SU-DHL-6 (cell line): ENCODE results near the gene SUPT6H.
A peak's percentile ranks its signal among the peaks of the same experiment; 100 is the strongest.

Experiments
- H2AFZ ChIP-seq: fragments of 200-600 bp; sonication (generic); 2 replicates; pipeline ENCODE4 v1.6.1; 2014; ENCODE audit warnings: low read depth, mild to moderate bottlenecking, moderate library complexity, mixed read lengths, antibody characterized with exemption, low read length; ENCODE audit not compliant: severe bottlenecking
- H3F3A ChIP-seq: fragments of 200-600 bp; shearing (Covaris generic); 2 replicates; pipeline ENCODE4 v1.6.0; 2016; ENCODE audit warnings: antibody characterized with exemption, mild to moderate bottlenecking; ENCODE audit not compliant: insufficient read depth
- H3K27ac ChIP-seq: fragments of 200-600 bp; sonication (generic); 2 replicates; pipeline ENCODE4 v1.5.1; 2016; ENCODE audit warnings: low read depth, mild to moderate bottlenecking, low read length, moderate library complexity, mixed read lengths
- H3K27me3 ChIP-seq: fragments of 200-600 bp; sonication (generic), shearing (Covaris generic); 2 replicates; pipeline ENCODE4 v1.6.0; 2014; ENCODE audit warnings: mild to moderate bottlenecking, low read length
- H3K36me3 ChIP-seq: fragments of 200-600 bp; sonication (generic); 2 replicates; pipeline ENCODE4 v1.6.1; 2014; ENCODE audit warnings: mild to moderate bottlenecking, low read length, mixed read lengths
- H3K4me2 ChIP-seq: fragments of 300-600, 200-600 bp; shearing (Covaris generic), sonication (generic); 2 replicates; pipeline ENCODE4 v1.6.0; 2014; ENCODE audit warnings: low read length, low read depth, mild to moderate bottlenecking; ENCODE audit not compliant: poor library complexity, severe bottlenecking
- H3K4me3 ChIP-seq: fragments of 200-600 bp; sonication (generic); 2 replicates; pipeline ENCODE4 v1.5.1; 2014; ENCODE audit warnings: antibody characterized with exemption, low read length, mild to moderate bottlenecking, mixed read lengths; ENCODE audit not compliant: insufficient read depth, poor library complexity, severe bottlenecking
- H3K79me2 ChIP-seq: fragments of 200-600 bp; sonication (generic); 2 replicates; pipeline ENCODE4 v1.6.1; 2014; ENCODE audit warnings: mild to moderate bottlenecking, low read length, moderate library complexity; ENCODE audit not compliant: insufficient read depth
- H3K9ac ChIP-seq: fragments of 200-600 bp; sonication (generic); 2 replicates; pipeline ENCODE4 v1.7.0; 2014; ENCODE audit warnings: mild to moderate bottlenecking, low read length
- H3K9me2 ChIP-seq: fragments of 200-600 bp; sonication (generic); replicated peaks from 2 replicates; pipeline ENCODE4 v1.6.1; 2014; ENCODE audit warnings: low read length; ENCODE audit not compliant: insufficient read depth
- H3K9me3 ChIP-seq: fragments of 200-600 bp; sonication (generic); 2 replicates; pipeline ENCODE4 v1.6.1; 2014; ENCODE audit warnings: low read length, mixed read lengths; ENCODE audit not compliant: insufficient read depth
- H4K20me1 ChIP-seq: fragments of 200-600 bp; sonication (generic); 2 replicates; pipeline ENCODE4 v1.6.1; 2014; ENCODE audit warnings: low read depth, mild to moderate bottlenecking, antibody characterized with exemption, low read length, moderate library complexity, mixed read lengths
- EZH2phosphoT487 ChIP-seq: fragments of 200-600 bp; sonication (generic), shearing (Covaris generic); conservative IDR thresholded peaks from 2 replicates; pipeline ENCODE4 v1.6.1; 2018; ENCODE audit warnings: mild to moderate bottlenecking, antibody characterized with exemption, low read length, moderate library complexity, mixed read lengths
- TF ChIP-seq, protein P1 (sequence below): fragments of 200-600 bp; sonication (generic); IDR thresholded peaks from one replicate; pipeline ENCODE4 v1.5.1; 2017; ENCODE audit warnings: antibody characterized with exemption, mild to moderate bottlenecking, low read length, moderate library complexity; ENCODE audit not compliant: insufficient read depth, poor library complexity, severe bottlenecking

Gene SUPT6H

DNA sequence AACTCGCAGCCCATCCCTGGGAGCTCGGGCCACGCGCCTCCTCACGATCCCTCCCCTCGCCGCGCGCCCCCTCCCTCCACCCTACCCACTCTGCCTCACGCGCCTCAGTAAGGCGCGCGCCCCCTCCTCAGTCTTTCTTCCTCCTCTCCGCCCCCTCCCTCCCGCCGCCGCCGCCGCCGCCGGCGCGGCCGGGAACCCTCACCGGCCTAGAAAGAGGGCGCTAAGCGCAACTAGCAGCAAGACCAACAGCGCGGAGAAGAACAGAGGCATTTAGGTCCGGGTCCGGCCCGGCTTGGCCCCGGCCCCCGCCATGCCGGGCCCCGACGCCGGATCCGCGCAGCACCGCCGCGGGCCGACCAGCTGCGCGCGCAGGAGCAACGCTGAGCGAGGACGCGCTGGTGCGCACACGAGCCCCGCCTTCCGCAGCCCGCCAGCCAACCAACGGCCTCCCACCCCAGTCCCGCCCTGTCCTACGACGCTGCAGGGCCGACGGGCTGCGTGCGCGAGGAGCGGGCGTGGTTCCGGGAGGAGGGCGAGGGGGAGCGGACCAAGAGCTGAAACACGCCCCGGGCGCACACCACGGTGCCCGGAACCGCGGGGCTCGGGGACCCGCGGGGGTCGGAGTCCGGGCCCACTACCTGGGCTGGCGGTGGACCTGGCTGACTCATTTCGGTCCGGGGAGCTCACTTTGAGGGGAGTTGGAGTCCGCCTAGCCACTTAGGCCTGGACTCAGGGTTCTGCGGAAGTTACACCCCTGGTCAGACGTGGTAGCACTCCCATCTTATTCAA is 17.0 kb upstream of the SUPT6H start, which contains the start of gene BLTP2:
TSS of gene BLTP2 (minus strand) at position 372 of the 789 bp plus-strand sequence. CDS start at position 270, 102 bp downstream.
- Histone ChIP-seq H3K9me3 (no peaks in the 10 kb centered on the region), H3K9ac (peak within 1 kb of the TSS; percentile 85), H3F3A (peaks cover 19% of the 10 kb centered on the region), H3K4me3 (peak within 1 kb of the TSS; percentile 76), H4K20me1 (peaks cover 7% of the 10 kb centered on the region; the same call in 1 of the 2 replicates), H3K36me3 (peaks cover 24% of the 10 kb centered on the region), H3K4me2 (peak within 1 kb of the TSS; percentile 84), H3K9me2 (no peaks in the 10 kb centered on the region), H2AFZ (peak within 1 kb of the TSS; percentile 67), H3K27me3 (no peaks in the 10 kb centered on the region), H3K79me2 (peaks cover 34% of the 10 kb centered on the region), H3K27ac (peak within 1 kb of the TSS; percentile 66)
- TF ChIP-seq, protein P1, sequence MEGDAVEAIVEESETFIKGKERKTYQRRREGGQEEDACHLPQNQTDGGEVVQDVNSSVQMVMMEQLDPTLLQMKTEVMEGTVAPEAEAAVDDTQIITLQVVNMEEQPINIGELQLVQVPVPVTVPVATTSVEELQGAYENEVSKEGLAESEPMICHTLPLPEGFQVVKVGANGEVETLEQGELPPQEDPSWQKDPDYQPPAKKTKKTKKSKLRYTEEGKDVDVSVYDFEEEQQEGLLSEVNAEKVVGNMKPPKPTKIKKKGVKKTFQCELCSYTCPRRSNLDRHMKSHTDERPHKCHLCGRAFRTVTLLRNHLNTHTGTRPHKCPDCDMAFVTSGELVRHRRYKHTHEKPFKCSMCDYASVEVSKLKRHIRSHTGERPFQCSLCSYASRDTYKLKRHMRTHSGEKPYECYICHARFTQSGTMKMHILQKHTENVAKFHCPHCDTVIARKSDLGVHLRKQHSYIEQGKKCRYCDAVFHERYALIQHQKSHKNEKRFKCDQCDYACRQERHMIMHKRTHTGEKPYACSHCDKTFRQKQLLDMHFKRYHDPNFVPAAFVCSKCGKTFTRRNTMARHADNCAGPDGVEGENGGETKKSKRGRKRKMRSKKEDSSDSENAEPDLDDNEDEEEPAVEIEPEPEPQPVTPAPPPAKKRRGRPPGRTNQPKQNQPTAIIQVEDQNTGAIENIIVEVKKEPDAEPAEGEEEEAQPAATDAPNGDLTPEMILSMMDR: no peak
- TF ChIP-seq EZH2phosphoT487: no peak

DNA sequence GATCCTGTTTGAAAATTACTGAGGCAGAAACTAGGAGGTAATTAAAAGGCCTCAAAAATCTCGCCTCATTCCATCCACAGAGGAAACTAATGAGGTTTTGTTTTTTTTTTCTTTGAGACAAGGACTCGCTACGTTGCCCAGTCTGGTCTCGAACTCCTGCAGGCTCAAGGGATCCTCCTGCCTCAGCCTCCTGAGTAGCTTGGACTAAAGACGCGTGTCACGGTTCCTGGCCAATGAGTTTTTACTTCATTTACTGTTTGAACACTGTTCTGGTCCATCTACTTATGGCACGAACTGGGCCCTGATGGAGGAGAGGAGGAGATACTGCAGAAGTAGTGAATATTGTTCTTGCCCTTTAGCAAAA is 16.4 kb upstream of the SUPT6H start:
- peak overlapping the region; percentile 85 for H3K9ac ChIP-seq
- peak overlapping the region; percentile 59 for H3K27ac ChIP-seq
- H3K4me3 ChIP-seq: peak overlapping the region; percentile 65
- H3F3A ChIP-seq: peaks cover 19% of the 10 kb centered on the region
- H3K4me2 ChIP-seq: peak overlapping the region; percentile 63
- no peak overlapping the region for H2AFZ ChIP-seq
- no peaks in the 10 kb centered on the region for H3K27me3 ChIP-seq
- peaks cover 32% of the 10 kb centered on the region for H3K79me2 ChIP-seq
- H3K9me2 ChIP-seq: no peaks in the 10 kb centered on the region
- H3K36me3 ChIP-seq: peaks cover 20% of the 10 kb centered on the region
- H4K20me1 ChIP-seq: peaks cover 7% of the 10 kb centered on the region; the same call in 1 of the 2 replicates
- H3K9me3 ChIP-seq: no peaks in the 10 kb centered on the region
- TF ChIP-seq EZH2phosphoT487: no peak
- TF ChIP-seq, protein P1: no peak

DNA sequence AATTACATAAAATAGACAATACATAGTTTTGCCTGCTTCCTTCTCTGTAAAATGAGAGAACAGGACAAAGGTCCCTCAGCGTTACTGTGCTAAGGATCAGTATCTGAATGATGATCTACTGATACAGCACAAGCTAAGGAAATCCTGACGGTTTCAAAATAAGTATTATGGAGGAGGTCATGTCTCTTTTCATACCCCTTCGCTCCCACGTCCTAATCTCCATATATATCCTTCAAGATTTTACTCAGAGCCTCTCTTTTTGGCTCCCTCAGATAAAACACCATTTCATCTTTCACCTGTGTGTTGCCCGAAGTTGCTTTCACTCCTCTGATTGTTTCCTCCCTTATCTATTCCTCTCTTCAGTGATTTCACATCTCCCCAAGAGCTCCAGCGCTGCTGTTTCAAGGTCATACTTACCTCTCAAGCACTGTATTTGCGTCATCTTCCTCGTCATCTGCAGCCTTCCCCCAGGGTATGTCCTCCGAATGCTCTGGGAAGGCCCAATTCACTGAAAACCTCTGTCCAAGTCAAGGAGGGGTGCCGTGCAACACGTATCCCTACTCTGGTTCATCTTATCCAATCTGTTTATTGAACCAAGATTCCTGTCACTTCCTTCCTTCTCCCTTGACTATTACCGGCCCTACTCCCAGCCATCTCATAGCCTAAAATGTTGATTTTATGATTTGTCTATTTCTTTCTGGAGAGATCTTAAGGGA is 15.8 kb upstream of the SUPT6H start:
- H3K4me3 ChIP-seq: no peak overlapping the region
- peaks cover 7% of the 10 kb centered on the region; the same call in 1 of the 2 replicates for H4K20me1 ChIP-seq
- peak overlapping the region; percentile 63 for H3K4me2 ChIP-seq
- peaks cover 31% of the 10 kb centered on the region for H3K79me2 ChIP-seq
- peaks cover 14% of the 10 kb centered on the region for H3K36me3 ChIP-seq
- H3K27me3 ChIP-seq: no peaks in the 10 kb centered on the region
- H2AFZ ChIP-seq: peak overlapping the region; percentile 62
- no peak for TF ChIP-seq EZH2phosphoT487
- TF ChIP-seq, protein P1: no peak
- H3K9me3 ChIP-seq: no peaks in the 10 kb centered on the region
- H3K27ac ChIP-seq: peak overlapping the region; percentile 59
- peaks cover 19% of the 10 kb centered on the region for H3F3A ChIP-seq
- H3K9ac ChIP-seq: peak overlapping the region; percentile 85
- no peaks in the 10 kb centered on the region for H3K9me2 ChIP-seq
